AG08396 (cell line): ENCODE results near the gene GALT.

Experiments used
- DNase-seq: peaks from one replicate; pipeline ENCODE4 v3.0.0; 2012; ENCODE audit warnings: low spot score, mixed read lengths

GALT gene

DNA sequence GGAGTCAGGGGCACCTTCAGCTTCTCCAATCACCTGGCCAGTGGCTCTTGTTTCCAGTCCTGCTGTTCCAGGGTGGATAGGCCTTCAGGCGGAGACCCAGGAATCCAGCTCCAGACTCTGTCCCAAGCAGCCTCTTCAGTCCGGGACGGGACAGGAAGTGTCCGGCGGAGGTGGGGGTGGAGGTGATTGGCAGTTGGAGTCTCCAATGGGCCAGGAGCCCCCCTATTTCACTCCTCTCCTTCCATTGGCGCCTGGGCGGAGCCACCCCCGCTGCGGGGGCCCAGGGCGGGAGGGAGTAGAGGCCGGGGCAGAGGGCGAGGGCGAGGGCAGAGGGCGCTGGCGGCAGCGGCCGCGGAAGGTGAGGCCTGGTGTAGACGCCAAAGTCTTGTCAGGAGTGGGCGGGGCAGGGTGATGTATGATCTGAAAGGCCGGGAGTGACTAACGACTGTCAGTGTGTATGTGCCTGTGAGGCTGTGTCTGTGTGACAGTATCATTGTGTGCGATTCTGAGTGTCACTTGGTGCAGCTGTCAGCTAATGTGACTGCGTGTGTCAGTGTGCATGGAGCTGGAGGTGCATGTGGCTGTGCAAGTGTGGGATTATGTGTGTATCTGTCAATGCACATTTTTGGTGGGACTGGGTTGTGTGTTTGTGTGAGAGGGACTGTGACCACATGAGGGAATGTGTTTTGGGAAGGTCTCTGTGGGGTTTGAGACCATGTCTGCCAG lies 5.6 kb downstream of the GALT start, which contains the start of gene IL11RA:
Gene IL11RA, plus strand, starts transcription at position 310 of the 726 bp plus-strand sequence. CDS start 3,033 bp downstream, outside the sequence.
- DNase-seq, result peak; percentile 91

DNA sequence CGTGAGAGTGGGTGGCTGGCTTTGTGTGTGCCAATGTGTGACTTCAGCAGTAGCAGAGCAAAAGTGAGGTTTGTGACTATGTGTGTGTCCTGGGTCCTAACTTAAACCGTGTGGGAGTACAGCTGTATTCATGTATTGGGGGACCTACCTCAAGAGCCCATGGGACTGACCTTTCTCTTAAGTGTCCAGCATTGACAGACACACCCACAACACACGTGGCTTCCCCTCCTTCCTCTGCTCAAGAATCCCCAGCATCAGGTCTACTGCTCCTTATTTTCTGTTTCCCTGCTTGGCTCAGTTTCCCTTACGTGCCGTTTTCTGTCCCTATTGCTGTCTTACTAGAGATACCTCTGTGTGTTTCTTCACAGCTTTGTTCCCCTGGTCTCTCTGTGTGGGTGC lies 6.1 kb downstream of the GALT start:
- DNase-seq, result no peak

DNA sequence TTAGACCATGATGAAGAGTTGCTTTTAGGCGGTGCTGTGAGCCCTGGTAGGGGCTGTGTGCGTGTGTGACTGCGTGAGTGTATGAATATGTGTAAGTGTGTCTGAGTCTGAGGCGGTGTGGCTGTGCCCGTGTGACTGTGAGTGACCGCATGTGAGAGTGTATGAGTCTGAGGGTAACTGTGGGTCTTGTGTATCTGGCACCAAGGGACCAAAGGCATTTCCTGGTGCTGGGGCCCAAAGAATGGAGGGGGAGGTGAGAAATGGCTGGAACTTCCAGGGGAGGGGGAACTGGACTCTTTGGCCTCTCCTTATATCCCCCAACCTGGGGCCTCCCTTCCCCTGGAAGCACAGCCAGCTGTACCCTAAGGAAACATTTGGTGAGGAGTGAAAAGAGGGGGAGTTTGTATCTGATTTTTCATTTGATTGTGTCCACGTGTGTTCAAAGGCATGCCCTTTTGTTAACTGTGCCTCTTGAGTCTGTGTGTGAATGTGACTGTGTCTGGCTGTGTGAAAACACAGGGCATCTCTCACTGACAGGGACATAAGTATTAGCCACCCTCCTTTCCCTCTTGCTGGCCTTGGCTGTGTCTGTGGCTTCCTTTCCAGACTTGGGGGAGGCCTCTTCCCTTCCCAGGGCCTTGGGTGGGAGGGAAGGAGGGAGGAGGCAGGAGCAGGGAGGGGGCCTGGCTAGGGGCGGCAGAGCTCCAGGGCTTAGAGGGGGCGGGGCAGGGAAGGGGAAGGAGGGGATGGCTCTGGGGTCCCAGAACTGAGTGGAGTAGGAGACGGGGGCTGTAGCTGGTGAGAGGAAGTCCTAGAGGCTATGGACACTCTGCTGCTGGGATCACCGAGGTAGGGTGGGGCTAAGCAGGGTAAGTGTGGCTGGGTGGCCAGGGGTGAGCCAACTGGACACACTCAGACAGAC lies 6.9 kb downstream of the GALT start:
- DNase-seq, result peak; percentile 69

DNA sequence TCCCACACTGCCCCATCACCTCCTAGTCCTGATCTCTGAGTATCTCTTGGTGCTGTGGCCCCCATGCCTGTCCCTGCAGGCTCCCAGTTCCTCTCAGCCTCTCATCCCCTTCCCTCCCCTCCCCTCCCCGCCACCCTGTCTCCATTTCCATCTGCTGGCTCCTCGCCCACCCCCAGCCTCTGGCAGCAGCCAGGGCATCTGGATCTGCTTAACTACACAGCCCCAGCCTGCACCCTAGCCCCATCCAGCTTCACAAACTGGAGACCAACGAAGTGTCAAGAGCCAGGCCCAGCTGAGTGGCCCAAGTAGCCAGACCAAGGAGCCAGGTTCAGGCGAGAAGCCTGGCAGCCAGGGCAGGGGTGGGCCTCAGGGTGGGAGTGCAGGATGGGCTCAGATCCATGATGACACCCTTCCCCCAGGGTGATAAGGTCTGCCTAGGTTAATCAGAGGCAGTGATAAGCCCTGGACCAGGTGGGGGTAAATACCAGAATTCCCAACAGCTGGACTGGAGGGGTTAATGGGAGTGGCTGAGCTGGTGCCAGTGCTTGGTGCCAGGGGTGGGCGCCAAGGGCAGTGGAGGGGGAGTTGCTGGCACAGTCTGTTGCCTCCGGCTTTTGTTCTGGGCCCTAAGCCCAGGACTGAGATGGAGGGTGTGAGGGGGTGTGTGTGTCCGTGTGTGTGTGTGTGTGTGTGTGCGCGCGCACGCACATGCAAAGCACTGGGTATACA lies 8.0 kb downstream of the GALT start:
- DNase-seq, result peak; percentile 64

DNA sequence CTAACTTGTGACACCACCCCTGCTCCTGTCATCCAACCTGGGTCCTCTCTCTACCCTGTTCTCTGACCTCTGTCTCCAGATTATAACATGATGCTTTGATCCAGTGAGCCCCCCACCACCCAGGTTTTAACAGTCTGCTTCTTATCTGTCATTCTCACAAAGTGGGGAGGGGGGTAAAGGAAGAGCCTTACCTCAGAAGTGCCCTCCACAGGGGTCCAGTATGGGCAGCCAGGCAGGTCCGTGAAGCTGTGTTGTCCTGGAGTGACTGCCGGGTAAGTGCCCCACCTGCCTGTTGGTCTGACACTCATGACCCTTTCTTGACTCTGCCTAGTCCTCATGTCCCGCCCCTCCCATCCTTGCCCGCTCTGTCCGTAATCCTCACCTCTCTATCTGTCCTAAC lies 8.9 kb downstream of the GALT start:
- no peak for DNase-seq

DNA sequence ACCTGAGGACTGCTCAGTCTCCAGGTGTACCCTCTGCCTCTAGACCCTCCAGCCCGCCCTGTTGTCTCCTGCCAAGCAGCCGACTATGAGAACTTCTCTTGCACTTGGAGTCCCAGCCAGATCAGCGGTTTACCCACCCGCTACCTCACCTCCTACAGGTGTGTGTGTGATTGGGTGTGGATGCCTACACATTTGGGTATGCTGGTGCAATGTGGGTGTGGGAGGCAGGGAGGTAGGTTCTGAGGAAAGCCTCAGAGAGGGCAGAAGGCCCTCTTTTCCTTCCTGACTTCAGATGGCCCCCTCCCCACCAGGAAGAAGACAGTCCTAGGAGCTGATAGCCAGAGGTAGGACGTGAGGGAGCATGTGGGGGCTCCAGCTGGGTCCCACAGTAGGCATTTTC lies 10.5 kb downstream of the GALT start:
- DNase-seq, result no peak

DNA sequence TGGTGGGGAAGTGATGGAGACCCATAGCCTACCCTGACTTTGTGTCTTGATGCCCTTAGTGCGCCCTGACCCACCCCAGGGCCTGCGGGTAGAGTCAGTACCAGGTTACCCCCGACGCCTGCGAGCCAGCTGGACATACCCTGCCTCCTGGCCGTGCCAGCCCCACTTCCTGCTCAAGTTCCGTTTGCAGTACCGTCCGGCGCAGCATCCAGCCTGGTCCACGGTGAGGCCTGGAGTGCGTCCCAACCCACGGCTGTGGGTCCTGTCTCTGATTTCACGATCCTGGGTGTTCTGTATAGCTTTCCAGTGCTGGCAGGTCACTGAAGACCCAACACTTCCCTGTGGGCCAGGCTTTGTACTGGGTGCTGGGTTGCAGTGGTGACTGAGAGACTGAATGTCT lies 12.0 kb downstream of the GALT start:
- no peak for DNase-seq

DNA sequence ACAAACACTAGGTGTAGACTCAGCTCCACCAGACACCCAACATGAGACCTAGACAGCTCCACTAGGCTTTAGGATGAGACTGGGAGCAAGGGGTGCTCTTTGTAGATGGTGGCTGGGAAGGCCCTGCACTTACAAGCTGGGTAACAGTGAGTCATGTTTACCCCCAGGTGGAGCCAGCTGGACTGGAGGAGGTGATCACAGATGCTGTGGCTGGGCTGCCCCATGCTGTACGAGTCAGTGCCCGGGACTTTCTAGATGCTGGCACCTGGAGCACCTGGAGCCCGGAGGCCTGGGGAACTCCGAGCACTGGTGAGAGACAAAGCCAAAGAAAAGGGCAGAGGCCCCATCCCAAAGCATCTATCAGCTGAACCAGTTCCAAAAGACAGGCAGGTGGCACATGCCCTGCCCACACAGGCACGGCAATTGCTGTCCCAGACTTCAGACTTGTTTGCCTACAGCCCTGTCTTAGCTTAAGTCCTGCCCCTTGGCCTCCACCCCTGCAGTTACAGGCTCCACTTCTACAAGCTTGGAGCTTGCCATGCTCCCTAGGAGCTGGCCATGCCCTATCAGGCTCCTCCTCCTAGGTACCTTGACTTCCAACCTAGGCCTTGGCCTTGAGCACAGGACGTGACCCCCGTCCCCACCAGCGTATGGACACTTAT lies 13.2 kb downstream of the GALT start:
- DNase-seq, result no peak

DNA sequence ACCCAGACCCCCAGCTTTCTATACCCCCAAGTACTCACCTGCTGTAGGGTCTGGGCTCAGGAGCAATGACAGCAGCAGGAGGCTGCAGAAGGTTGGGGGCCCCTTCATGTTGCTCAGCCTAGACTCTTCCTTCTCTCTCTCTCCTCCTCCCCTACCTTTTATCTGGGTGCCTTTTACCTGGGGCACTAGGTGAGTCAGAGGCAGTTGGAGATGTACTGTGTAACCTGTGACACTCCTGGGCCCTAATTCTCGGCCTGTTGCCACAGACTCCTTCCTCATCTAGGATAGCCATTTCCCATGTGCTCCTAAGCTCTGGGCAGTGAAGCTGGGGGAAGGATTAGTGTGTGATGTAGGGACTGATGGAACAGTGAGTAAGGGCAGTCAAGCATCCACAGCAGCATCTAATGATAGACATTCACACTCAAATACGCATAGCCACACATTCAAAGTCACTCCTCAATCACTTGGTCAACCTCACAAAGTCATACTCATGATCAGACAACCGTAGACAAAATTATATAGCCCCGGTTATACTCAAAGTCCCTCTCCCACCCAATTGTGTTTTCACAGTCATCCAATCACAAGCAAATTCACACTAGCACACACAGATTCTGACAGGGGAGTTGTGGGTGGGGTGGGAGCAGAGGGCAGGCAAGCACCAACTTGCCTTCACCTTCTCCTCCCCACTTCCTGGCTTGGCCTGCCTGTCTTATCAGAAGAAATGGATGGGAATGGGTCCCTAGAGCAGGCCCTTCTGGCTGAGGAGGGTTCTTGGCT lies 16.2 kb downstream of the GALT start, which contains the start of gene CCL27:
Gene CCL27, minus strand, starts transcription at position 132 of the 777 bp plus-strand sequence. Its CDS starts 24 bp downstream, at position 108.
- DNase-seq, result no peak

DNA sequence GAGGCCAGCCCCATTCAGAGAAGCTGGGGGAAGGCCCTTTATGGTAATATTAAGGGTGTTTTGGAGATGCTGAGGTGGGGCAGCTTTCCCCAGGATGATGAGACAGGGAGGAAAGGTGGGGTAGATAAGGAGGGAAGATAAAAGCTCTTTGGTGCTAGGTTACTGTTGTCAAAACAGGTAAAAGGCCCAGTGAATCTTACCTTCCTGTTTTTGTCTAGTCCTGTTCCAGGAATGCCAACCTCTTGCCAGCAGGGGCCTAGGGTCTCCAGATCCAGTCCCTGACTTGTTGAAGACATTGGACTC lies 16.8 kb downstream of the GALT start:
- no peak for DNase-seq

DNA sequence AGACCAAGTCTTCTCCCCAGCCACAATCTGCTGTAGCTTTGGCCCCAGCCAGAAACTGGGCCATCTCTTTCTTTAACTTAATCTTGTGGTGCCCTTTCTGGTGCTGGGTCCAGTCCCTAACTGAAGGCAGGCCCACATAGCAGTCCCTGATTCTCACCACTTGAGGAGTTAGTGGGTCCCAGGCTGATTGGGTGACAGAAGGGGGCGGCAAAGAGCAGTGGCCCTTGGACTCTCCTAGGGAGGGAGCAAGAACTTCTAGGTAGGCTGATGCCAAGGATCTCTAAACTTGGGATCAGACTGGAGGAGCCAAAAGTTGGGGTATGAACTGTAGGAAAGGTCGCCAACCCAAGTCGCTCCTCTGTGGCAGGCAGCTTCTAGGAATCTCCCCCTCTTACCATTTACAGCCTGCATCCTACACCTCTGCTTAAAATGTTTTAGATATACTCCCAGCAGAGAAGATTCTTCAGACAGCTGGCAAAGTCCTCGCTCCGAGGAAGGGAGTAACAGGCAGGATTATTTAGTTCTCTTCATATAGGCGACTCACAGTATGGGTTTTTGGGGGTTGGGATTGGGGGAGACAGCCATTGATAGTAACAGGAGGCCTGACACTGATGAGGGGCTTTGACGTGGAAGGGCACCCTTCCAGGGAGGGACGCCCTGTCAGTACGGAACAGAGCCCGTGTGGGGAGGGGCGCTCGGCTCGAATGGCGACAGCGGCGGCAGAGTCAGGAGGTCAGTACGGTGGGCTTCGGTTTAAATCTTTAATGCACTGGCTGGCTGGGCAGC lies 18.0 kb downstream of the GALT start:
- peak; percentile 79 for DNase-seq

DNA sequence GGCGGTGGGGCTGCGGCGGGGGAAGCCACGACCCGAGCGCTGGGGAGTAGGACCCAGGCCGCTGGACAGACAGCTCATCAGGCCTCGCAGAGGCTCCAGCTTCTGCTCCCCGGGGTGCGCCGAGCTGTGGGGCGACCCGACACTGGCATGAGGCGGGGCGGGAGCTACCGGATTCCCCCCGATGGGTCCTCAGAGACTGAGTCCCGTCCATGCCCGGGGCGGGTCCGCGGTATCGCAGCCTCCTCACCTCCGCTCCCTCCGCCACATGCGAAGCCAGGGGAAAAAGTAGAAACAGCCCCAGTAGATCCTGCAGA lies 18.5 kb downstream of the GALT start:
- DNase-seq, result no peak

DNA sequence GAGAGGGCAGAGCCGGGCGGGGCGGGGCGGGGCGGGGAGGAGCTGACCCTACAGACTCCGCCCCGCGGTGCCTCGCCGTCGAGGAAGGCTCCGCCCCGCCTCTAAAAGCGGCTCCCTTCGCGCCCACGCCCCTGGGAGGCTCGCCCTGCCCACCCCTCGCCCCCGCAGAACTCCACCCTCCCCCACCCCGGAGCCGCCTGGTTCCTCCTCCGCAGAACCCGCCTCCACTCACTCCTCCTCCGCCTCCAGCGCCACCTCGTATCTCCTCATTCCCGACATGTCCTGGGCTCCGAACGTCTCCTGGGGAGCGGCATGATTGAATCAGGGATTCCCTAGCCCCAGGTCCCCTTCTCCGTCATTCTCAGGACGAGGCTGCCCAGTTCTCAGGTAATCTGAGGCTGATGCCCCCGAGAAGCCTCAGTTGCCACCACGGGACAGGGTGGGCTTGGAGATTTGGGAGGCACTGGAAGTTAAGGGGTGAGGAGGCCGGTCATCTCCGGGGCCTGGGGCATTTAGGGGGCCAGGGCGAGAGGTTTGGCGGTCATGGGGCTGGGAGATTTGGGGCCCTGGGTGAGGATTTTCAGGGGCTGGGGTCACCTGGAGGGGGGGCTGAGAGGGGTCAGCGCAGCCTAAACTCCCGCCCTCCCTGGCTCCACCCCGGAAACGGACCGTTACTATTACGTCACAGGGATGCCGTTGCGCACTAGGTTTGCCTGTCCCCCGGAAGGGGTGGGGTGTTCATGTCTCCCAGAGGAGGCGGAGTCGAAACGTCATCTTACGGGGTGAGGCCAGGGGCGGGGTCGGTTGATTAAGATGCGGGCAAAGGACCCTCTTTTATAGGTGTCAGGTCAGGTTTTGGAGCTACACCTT lies 19.1 kb downstream of the GALT start:
- peak; percentile 96 for DNase-seq

DNA sequence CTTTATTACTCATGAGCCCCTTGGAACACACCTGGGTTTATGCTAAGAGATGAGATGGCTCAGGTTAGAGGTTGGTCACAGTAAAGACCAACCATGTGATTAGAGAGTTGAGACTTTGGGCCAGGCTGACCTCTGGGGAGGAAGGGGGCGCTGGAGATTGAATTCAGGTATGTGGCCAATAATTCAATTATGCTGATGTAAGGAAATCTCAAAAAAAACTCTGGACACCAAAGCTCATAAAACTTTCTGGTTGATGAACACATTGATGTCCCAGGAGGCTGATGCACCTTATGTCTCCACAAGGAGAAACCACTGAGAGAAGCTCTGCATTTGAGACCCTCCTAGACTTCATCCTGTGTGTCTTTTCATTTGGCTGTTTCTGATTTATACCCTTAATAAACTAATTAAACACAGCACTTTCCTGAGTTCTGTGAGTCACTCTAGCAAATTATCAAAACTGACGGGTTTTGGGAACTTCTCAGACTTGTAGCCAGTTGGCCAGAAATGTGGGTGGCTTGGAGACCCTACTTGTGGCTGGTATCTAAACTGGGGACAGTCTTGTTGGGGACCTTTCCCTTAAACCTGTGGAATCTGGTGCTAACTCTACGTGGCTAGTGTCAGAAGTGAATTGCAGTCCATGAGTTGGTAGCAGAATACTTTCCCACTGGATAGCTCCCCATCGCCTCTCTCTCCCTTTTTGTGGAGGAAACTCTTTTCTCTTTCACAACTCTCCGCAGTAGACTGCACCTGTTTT lies 23.5 kb downstream of the GALT start:
- DNase-seq, result no peak

DNA sequence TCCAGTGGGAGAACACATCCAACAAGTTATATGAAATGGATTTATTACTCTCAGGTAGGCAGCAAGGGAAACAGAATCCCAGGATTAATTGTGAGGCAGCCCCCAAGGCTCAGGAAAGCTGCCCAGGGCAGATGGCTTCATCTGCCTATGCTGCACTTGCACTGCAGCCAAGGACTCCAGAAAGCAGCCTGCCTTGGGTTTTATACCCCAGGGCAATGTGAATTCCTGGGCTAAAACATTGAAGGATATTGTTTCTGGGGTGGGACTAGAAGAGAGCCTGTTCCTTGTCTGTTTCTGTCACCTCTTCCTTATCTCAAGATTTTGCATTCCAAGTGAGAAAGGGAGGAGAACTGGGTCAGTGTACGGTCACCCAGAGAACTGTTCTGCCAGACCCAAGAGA lies 24.8 kb downstream of the GALT start:
- no peak for DNase-seq

DNA sequence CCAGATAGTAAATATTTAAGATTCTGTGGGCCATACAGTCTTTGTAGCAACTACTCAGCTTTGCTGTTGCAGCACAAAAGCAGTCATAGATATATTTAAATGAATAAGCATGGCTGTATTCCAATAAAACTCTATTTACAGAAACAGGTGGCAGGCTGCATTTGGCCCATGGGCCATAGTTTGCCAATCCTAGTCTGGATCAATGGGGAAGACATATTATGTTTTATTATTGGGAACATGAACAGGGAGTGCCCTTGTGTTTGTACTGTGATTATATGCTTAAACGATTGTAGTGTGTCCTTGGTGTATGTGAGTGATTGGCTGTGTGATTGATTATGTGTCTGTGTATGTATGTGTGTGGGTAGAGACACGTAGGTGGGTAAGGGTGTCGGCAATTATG lies 28.0 kb downstream of the GALT start:
- no peak for DNase-seq

DNA sequence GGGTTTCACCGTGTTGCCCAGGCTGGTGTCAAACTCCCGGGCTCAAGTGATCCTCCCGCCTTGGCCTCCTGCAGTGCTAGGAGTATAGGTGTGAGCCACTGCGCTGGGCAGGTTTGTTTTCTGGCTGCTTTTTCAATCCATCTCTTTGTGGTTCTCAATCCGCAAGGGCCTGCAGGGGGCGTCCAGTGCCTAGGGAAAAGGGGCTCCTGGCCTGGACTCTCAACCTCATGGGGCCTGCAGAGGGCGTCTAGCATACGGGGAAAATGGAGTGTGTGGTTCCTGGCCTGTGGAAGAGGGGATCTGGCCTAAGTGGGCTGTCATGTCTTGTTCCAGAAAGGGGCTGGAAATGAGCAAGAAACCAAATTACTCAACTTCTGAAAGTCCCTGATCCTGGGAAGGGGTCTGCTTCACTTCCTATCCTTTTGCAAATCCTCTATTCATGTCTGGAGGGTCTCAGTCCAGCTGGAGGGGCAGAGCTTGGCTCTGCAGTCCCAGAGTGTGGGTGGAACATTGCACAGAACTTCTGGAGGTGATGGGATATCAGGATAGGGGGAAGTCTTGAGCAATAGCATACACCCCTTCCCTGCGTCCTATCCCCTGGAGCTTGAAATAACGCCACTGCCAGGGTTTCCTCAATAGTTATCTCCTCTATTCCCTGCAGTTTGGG lies 28.7 kb downstream of the GALT start:
- DNase-seq, result peak; percentile 76

DNA sequence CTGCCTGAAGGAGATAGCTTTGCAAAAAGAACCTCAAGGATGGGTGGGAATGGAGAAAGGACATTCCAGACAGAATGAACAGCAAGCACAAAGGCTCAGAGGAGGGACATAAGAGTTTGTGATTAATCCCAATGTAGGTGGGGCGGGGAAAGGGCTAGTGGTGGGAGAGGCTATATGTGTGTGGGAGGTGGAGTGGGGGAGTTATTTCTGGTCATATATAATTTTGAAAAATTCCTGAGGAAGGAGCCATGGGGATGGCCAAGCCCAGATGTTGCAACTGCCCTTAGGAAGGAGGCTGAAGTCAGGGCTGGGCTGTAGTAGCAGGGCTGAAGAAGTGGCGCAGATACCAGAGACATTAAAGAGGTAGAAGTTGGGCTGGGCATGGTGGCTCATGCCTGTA lies 29.4 kb downstream of the GALT start:
- DNase-seq, result no peak
